ENCODE results near the gene SCO2.

DNA sequence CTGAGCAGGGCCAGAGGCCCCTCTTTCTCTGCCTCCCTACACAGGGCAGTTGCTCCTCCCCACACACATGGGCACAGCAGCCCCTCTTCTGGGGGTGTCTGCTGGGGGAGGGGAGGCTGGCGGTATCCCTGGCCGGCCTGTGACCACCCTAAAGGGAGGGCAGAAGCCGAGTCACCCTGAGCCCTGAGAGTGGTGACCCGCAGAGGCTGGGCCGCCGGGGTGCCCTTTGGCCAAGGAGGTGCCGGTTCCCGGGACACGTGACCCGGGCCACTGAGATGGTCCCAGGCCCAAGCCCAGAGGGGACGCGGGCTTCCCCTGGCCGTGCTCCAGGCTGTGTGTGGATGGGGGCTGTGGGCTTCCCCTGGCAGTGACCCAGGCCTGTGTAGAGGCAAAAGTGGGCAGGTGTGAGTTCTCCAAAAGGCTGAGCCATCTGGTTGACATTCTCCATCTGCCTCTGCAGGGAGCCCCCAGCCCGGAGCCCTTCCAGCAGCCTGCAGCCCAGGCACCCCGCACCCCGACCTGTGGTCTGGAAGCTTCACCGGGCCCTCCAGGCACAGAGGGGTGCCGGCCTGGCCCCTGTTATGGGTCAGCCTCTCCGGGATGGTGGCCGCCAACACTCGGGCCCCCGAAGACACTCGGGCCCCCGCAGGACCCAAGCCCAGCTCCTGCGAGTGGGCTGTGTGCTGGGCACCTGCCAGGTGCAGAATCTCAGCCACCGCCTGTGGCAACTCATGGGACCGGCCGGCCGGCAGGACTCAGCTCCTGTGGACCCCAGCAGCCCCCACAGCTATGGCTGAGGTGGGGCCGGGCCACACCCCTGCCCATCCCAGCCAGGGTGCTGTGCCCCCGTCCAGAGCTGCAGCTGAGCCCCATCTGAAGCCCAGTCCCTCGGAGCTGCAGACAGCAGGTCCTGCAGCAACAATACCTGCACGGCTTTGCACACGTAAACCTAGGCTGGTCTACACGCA, 43.0 kb downstream of the SCO2 start:
- TF ChIP-seq, protein P1, sequence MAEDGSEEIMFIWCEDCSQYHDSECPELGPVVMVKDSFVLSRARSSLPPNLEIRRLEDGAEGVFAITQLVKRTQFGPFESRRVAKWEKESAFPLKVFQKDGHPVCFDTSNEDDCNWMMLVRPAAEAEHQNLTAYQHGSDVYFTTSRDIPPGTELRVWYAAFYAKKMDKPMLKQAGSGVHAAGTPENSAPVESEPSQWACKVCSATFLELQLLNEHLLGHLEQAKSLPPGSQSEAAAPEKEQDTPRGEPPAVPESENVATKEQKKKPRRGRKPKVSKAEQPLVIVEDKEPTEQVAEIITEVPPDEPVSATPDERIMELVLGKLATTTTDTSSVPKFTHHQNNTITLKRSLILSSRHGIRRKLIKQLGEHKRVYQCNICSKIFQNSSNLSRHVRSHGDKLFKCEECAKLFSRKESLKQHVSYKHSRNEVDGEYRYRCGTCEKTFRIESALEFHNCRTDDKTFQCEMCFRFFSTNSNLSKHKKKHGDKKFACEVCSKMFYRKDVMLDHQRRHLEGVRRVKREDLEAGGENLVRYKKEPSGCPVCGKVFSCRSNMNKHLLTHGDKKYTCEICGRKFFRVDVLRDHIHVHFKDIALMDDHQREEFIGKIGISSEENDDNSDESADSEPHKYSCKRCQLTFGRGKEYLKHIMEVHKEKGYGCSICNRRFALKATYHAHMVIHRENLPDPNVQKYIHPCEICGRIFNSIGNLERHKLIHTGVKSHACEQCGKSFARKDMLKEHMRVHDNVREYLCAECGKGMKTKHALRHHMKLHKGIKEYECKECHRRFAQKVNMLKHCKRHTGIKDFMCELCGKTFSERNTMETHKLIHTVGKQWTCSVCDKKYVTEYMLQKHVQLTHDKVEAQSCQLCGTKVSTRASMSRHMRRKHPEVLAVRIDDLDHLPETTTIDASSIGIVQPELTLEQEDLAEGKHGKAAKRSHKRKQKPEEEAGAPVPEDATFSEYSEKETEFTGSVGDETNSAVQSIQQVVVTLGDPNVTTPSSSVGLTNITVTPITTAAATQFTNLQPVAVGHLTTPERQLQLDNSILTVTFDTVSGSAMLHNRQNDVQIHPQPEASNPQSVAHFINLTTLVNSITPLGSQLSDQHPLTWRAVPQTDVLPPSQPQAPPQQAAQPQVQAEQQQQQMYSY (CRISPR knock-in tag; IDR thresholded peaks at IDR 0.05): no peak
- TF ChIP-seq FOXK2 (IDR thresholded peaks at IDR 0.05) (no peak), KLF6 (CRISPR knock-in tag; IDR thresholded peaks at IDR 0.05) (no peak), SRF (IDR thresholded peaks at IDR 0.05; ENCODE audit: low read depth, low read length) (no peak), RXRA (CRISPR knock-in tag; IDR thresholded peaks at IDR 0.05) (no peak), RAD21 (CRISPR knock-in tag; IDR thresholded peaks at IDR 0.05) (no peak), ZNF891 (CRISPR knock-in tag; IDR thresholded peaks at IDR 0.05) (no peak; the same call in 1 of the 2 replicates), NFE2 (CRISPR knock-in tag; IDR thresholded peaks at IDR 0.05) (no peak), ZNF256 (CRISPR knock-in tag; conservative IDR thresholded peaks at IDR 0.05) (no peak)
- TF ChIP-seq, protein P2, sequence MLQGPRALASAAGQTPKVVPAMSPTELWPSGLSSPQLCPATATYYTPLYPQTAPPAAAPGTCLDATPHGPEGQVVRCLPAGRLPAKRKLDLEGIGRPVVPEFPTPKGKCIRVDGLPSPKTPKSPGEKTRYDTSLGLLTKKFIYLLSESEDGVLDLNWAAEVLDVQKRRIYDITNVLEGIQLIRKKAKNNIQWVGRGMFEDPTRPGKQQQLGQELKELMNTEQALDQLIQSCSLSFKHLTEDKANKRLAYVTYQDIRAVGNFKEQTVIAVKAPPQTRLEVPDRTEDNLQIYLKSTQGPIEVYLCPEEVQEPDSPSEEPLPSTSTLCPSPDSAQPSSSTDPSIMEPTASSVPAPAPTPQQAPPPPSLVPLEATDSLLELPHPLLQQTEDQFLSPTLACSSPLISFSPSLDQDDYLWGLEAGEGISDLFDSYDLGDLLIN (CRISPR knock-in tag; IDR thresholded peaks at IDR 0.05; ENCODE audit: borderline replicate concordance): no peak
- TF ChIP-seq, protein P3, sequence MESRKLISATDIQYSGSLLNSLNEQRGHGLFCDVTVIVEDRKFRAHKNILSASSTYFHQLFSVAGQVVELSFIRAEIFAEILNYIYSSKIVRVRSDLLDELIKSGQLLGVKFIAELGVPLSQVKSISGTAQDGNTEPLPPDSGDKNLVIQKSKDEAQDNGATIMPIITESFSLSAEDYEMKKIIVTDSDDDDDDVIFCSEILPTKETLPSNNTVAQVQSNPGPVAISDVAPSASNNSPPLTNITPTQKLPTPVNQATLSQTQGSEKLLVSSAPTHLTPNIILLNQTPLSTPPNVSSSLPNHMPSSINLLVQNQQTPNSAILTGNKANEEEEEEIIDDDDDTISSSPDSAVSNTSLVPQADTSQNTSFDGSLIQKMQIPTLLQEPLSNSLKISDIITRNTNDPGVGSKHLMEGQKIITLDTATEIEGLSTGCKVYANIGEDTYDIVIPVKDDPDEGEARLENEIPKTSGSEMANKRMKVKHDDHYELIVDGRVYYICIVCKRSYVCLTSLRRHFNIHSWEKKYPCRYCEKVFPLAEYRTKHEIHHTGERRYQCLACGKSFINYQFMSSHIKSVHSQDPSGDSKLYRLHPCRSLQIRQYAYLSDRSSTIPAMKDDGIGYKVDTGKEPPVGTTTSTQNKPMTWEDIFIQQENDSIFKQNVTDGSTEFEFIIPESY (CRISPR knock-in tag; IDR thresholded peaks at IDR 0.05): no peak
- TF ChIP-seq, protein P4, sequence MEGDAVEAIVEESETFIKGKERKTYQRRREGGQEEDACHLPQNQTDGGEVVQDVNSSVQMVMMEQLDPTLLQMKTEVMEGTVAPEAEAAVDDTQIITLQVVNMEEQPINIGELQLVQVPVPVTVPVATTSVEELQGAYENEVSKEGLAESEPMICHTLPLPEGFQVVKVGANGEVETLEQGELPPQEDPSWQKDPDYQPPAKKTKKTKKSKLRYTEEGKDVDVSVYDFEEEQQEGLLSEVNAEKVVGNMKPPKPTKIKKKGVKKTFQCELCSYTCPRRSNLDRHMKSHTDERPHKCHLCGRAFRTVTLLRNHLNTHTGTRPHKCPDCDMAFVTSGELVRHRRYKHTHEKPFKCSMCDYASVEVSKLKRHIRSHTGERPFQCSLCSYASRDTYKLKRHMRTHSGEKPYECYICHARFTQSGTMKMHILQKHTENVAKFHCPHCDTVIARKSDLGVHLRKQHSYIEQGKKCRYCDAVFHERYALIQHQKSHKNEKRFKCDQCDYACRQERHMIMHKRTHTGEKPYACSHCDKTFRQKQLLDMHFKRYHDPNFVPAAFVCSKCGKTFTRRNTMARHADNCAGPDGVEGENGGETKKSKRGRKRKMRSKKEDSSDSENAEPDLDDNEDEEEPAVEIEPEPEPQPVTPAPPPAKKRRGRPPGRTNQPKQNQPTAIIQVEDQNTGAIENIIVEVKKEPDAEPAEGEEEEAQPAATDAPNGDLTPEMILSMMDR (CRISPR knock-in tag; IDR thresholded peaks at IDR 0.05): no peak

All from HepG2 (cell line).